PC-9 (cell line): ENCODE measurements around the gene ILDR1.

Experiments used
- CTCF ChIP-seq: fragments of 200-600 bp; sonication (generic); conservative IDR thresholded peaks from 2 replicates; pipeline ENCODE4 v1.6.1; 2017; ENCODE audit warnings: mixed run types, antibody characterized with exemption, mild to moderate bottlenecking, moderate library complexity
- EZH2 ChIP-seq: fragments of 200-600 bp; sonication (generic); IDR thresholded peaks from 2 replicates; pipeline ENCODE4 v1.8.0; 2017; ENCODE audit warnings: antibody characterized with exemption, low read depth

DNA sequence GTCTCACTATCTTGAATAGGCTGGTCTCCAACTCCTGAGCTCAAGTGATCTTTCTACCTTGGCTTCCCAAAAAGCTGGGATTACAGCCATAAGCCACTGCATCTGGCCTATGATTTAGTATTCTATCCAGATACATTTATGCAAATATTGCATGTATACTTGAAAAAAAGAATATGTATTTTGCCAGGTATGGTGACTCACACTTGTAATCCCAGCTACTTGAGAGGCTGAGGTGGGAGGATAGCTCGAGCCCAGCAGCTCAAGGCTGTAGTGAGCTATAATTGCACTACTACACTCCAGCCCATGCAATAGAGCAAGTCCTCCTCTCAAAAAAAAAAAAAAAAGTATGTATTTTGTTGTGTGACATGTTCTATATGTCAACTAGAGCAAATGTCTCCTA is 73.4 kb downstream of the ILDR1 start:
- TF ChIP-seq CTCF (no peak), EZH2 (no peak)
